CD4-positive, alpha-beta T cell treated with Interleukin-15 for 4 hours (primary cell): ENCODE measurements around the gene FAM229A.
A peak's percentile ranks its signal among the peaks of the same experiment; 100 is the strongest.
"Not testable (repeated sequence)": the region's sequence is repeated elsewhere in the genome, so short reads cannot be mapped to it uniquely, and the experiment has no call there.

Source experiments
- DNase-seq: peaks from one replicate; pipeline ENCODE4 v3.0.0-alpha.2; 2020; ENCODE audit warnings: low spot score

FAM229A gene

GRCh38 chr1:32362474-32363313, at the start of gene FAM229A, which contains the start of gene TSSK3:
Gene FAM229A, minus strand, starts transcription at chr1:32362485. Its CDS starts 394 bp downstream, at chr1:32362091.
Gene TSSK3, plus strand, starts transcription at chr1:32362539. Its CDS starts 163 bp downstream, at chr1:32362702.
- no peak for DNase-seq

GRCh38 chr1:32411261-32411660, 49.0 kb upstream of the FAM229A start:
- no peak for DNase-seq

- no peak for DNase-seq
These were observed 44.4 kb upstream of the FAM229A start for GRCh38 chr1:32406629-32407111.

- no peak for DNase-seq
These were observed 43.6 kb upstream of the FAM229A start for GRCh38 chr1:32405672-32406467.

- DNase-seq, result no peak
These were observed 42.7 kb upstream of the FAM229A start for GRCh38 chr1:32404946-32405345.

GRCh38 chr1:32400876-32401631, 38.8 kb upstream of the FAM229A start:
- peak; percentile 48 for DNase-seq

GRCh38 chr1:32399843-32400242, 37.6 kb upstream of the FAM229A start:
- no peak for DNase-seq

- DNase-seq, result no peak
These were observed 36.1 kb upstream of the FAM229A start for GRCh38 chr1:32398401-32398800.

GRCh38 chr1:32396524-32396923, 34.2 kb upstream of the FAM229A start:
- not testable (repeated sequence) for DNase-seq

GRCh38 chr1:32394890-32395432, 32.7 kb upstream of the FAM229A start:
- DNase-seq, result no peak

GRCh38 chr1:32394141-32394889, 32.0 kb upstream of the FAM229A start, which contains the start of gene BSDC1:
Gene BSDC1, minus strand, starts transcription at chr1:32394441. Its CDS starts 27 bp downstream, at chr1:32394414.
- peak; percentile 98 for DNase-seq

GRCh38 chr1:32393832-32394140, 31.5 kb upstream of the FAM229A start:
- peak; percentile 16 for DNase-seq

GRCh38 chr1:32393136-32393535, 30.9 kb upstream of the FAM229A start:
- DNase-seq, result no peak

- DNase-seq, result no peak
These were observed 30.0 kb upstream of the FAM229A start for GRCh38 chr1:32392325-32392724.

- DNase-seq, result no peak
These were observed 28.9 kb upstream of the FAM229A start for GRCh38 chr1:32390904-32391870.

GRCh38 chr1:32388641-32389040, 26.4 kb upstream of the FAM229A start:
- DNase-seq, result no peak

- no peak for DNase-seq
These were observed 24.5 kb upstream of the FAM229A start for GRCh38 chr1:32386676-32387392.

- DNase-seq, result no peak
These were observed 17.8 kb upstream of the FAM229A start for GRCh38 chr1:32380057-32380456.

- no peak for DNase-seq
These were observed 15.4 kb upstream of the FAM229A start for GRCh38 chr1:32377541-32378220.
